ENCODE results near the gene PDLIM1.

GRCh38 chr10:95256268-95256667 is 34.5 kb downstream of the PDLIM1 start:
- TF ChIP-seq CTCF (IDR thresholded peaks at IDR 0.05 in 2 of 3, conservative IDR thresholded peaks at IDR 0.05 in 1 of 3; ENCODE audit: borderline replicate concordance in 1 of 3, insufficient read depth in 1 of 3, low read depth in 2 of 3, low read length in 2 of 3) (no peak), SIN3A (IDR thresholded peaks at IDR 0.05; ENCODE audit: low read depth) (no peak), POLR2A (IDR thresholded peaks at IDR 0.05; ENCODE audit: borderline replicate concordance, extremely low read depth, insufficient read depth, insufficient read length) (no peak), CBX3 (IDR thresholded peaks at IDR 0.05; ENCODE audit: low read depth) (no peak), RAD21 (IDR thresholded peaks at IDR 0.05; ENCODE audit: low read depth) (no peak)

Measured in HCT116 (cell line).